Posterior vena cava (tissue), 2 donors: ENCODE data around the gene GLIS2. TPM values are rescaled to one million over a fixed set of nuclear protein-coding genes. Genes with fewer than 3 reads are reported as not detected.

Experiments used
- DNase-seq: peaks from one replicate; pipeline ENCODE4 v3.0.0-alpha.2; 2020; ENCODE audit warnings: low spot score
- intact Hi-C, 2 donors: fragments of 100-400 bp; cut with DNase I; formaldehyde crosslinking; loops; one replicate each; pipeline versions ENCODE4 v1.14.1 to v1.14.2; 2022 to 2023
- total RNA-seq, 2 donors: library from RNA; stranded (reverse); fragmentation: NEBNext Ultra II Directional; extraction: Animal tissue kit (Norgen Biotek cat#: 25700); gene quantifications; one replicate each; pipeline ENCODE4 v1.2.1, GENCODE V29; 2021
- donor health status: DM: yes; HTN: yes; CAD: no.
- donor health status: DM: yes; HTN: yes; CAD: no.

The GLIS2 gene
- total RNA-seq, 2 donors from 2014 or later: 35.6 to 49.0 TPM

DNA sequence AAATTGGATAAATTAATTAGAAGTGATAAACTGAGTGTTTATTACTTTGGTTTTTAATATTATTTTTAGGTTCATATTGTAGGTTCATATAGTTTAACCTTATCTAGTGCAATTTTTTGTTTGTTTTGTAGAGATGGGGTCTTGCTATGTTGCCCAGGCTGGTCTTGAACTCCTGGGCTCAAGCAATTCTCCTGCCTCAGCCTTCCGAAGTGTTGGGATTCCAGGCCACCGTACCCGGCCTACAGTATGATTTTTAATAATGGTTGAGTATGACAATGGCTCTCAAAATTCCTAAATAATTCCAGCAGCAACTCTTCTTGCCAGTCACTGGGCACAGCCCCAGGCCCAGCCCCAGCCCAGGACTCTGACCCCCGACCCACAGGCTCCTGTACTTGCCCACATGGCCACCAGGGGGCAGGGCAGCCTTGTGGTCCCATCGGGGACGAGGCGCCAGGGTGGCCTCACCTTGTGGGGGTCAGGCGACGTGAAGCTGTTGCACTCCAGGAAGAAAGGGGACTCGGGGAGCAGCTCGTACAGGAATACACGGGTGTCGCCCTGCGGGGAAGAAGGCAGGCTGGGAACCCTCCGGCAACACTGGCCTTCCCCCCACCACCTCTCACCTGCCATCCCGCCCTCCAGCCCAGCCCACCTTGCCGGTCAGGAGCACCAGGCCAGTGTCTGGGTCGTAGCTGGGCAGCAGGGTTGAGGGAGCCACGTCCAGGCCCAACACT is 43.1 kb downstream of the GLIS2 start:
- DNase-seq: no peak
- intact Hi-C loops: loop anchor here in 1 of 2 donors (2.0 kb wide), 1 partner anchor 44 kb away; no protein-coding TSS in a partner anchor

DNA sequence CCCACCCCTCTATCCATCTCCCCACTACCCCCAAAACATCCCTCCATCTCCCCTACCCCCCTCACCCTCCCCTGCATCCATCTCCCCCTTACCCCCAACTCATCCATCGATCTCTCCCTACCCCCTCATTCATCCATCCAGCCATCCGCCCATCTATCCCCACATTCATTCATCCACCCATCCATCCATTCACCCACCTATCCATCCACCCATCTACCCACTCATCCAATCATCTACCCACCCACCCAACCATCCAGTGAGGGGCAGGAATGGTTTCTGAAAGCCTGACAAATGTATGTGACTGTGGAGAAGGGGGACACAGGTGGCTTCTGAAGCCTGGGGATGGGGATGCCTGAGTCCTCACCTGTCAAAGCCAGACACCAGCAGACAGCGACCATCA is 44.0 kb downstream of the GLIS2 start:
- DNase-seq: no peak

DNA sequence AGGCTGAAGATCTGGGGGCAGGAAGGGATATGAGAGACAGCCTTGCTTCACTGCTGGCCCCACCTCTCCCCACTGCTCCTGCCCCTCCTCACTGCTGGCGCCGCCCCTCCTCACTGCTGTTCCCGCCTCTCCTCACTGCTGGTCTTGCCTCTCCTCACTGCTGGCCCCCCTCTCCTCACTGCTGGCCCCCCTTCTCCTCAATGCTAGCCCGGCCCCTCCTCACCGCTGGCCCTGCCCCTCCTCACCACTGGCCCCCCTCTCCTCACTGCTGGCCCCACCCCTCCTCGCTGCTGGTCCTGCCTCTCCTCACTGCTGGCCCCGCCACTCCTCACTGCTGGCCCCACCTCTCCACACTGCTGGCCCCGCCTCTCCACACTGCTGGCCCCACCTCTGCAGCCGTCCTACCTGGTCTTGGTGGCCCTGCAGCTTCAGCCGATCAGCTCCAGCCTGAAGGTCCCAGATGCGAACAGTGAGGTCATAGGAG is 44.7 kb downstream of the GLIS2 start:
- intact Hi-C loops: no loop called here
- no peak for DNase-seq

More for the DNA sequence above, 44.0 kb downstream of the GLIS2 start:
- intact Hi-C loops: loop anchor here in 1 of 2 donors (2.0 kb wide), 1 partner anchor 43 kb away; no protein-coding TSS in a partner anchor

DNA sequence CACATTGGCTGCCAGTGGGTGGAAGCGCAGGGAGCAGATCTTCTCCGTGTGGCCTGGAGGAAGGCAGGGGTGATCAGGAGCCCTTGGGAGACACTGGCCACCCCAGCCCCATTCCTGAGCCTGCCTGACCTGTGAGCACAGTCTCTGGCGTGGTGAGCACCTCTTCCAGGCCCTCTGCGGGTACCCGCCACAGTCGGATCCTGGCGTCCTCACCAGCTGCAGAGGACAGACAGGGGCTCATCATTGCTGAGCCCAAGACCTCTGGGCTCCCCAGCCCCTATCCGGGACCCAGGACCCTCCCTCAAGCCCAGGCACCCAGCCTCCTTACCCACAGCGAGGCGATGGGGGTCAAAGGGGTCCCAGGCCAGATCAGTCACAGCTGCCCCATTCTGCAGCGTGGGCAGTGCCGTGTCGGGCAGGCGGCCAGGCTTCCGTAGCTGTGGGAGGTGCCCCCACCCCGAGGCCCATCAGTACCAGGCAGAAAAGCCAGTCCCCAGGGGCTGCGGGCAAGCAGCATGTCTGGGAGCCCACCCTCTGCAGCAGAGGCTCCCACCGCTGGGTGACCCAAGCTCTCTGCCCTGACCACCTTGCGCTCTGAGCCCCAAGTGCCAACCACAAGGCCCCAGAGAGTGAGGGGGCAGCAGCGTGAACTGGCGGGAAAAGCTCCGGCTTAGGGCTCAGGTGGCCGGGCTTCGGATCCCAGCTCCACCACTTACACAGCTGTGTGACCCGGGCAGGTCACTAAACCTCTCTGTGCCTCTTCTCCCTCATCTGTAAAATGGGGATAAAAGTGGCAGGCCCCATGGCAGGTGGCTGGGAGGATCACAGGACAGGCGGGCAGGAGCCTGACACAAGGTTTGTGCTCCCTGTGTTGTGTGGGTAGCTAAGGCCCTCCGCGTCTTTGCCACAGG is 45.4 kb downstream of the GLIS2 start:
- intact Hi-C loops: no loop called here
- DNase-seq: no peak

DNA sequence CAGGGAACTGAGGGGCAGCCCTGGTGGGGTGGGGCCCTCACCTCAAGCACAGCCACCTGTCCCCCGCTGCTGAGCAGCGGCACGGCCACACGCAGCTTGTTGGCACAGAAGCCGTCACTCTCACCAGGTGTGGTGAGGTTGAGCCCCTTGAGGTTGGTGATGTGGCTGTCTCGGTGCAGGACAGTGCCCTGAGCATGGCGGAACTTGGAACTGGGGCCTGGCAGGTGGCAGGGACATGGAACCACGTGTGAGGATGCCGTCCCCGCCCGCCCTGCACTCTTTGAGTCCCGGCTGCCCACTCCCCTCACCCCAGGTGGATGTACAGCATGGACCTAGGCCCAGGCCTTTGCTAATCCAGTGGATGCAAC is 46.1 kb downstream of the GLIS2 start:
- intact Hi-C loops: no loop called here
- no peak for DNase-seq

DNA sequence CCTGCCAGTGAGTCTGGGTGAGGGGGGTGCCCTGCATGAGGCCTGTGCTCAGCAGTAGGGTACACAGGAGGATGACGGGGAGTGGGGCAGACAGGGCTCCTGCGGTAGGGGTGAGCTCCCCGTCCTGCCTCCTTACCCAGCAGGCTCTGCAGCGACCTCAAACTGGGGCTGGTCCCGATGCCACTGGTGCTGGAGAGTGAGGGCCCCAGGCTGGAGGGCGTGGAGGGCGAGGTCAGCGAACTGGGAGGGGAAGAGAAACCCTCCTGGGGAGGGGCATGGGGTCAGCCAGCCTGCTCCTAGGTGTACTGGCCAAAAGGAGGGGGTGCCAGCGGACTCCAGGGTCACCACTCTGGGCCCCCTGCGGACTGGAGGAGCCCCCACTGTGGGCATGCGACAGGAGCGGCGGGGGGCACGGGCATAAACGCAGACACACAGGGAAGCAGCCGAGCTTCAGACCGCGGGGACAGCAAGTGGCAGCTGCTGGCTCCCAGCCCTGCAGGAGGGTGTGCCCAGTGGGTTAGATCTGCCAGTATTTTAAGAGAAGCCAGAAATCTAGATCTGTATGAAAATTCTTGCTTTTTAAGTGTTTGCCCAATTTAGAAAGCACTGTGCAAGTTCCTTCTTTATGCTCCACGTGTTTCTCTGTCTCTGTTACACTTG is 46.7 kb downstream of the GLIS2 start:
- DNase-seq: no peak
- intact Hi-C loops: no loop called here

DNA sequence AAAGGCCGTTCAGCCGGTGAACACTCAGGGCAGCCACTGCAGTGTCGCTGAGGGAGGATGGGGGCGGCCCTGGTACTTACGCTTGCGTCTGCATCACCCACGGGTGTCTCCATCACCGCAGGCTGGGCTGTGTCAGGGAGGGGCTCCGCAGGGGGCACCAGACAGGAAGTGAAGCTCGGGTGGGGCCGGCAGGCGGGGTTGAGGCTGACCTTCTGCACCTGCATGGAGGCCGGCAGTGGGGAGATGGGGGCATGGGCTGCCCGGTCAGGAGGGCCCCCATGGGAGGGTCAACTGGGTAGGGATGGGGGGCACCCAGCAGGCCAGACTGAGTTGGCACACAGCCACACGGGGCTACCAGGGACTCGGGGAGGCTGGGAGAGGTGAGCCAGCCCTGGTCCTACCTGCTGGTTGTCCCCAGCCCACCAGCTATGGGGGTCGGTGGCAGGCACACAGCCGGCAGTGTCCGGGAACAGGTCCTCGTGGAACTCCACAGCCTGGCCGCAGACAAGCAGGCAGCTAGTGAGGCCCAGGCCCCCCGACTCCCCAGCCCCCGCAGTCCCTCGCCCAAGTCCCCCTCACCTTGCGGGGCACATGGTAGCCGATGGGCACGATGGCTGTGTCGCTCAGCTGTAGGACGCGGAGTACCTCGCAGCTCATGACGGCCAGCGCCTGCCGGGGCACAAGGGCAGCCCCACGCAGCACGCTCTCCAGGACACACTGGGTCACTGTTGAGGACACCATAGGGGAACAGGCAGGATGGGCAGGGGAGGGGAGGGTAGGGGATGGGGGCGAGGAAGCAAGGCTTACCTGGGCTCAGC is 48.5 kb downstream of the GLIS2 start:
- intact Hi-C loops: no loop called here
- no peak for DNase-seq

DNA sequence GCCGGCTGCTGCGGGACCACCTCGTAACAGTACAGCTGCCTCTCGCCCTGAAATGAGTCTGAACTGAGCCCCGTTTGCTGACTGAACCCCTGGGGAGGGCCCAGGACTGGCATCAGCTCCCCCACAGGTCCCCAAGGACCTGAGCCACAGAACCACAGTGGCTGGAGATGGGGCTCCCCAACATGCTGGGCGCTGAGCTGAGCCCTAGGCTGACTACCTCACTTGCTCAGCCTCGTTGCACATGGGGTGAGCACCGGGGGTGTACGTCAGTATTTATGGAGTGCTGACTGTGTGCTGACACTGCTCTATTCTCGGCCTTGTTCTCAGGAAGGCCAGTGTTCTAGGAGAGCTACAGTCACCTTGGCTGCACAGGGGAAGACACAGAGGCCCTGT is 49.1 kb downstream of the GLIS2 start:
- intact Hi-C loops: no loop called here
- DNase-seq: no peak

DNA sequence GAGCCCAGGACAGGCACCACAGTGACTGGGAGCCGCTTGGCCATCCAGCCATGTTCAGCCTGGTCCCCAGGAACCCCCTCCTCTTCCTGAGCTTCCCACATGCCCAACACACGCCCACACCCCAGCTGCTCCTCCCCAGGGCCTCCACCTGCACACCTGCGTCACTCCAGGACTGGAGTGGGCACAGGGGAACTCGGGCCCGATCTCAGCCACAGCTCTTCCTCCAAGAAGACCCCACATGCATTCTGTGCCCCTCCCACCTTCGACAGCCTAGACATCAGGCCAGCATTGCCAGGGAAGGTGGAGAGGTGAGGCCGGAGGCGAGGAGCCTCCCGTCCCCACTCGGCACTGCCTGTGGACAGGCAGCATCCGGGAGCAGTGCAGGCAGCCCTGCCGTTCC is 49.7 kb downstream of the GLIS2 start:
- intact Hi-C loops: no loop called here
- DNase-seq: no peak

DNA sequence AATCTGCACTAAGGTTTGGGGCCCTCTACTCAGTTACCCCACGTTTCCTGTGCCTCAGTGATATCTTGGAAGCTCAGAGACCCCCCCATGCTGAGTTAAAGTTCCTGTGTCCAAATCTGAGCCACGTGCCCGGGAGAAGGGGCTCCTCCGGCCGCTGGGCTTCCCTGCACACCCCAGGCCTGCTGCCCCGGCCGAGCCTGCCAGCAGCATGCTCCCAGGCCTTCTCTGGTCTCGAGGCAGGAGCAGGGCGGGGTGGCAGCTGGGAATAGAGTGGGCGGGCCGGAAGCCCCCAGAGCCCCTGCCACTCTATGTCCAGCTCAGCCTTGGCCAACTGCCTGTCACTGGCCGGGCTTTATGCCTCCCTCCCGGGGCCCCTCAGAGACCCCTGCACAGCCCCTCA is 50.1 kb downstream of the GLIS2 start:
- DNase-seq: no peak
- intact Hi-C loops: no loop called here

DNA sequence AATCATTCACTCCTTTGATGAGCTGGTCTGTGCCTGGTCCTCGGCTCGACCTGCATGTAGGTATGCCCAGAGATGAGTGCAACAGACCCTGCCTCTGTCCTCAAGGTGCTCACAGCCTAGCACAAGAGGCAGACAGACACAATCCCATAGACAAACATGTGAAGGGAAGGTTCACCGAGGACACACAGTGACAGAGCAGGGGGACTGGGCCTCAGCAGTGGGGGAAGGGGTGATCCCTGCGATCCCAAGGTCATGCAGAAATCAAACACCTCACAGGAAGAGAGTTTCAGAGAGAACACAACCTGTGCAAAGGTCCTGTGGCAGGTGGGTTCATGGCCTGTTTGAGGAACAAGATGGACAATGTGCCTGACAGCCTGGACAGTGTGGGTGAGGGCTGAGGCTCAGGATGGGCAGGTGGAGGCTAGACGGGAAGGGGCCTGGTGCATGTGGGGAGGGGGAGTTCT is 51.6 kb downstream of the GLIS2 start:
- DNase-seq: no peak
- intact Hi-C loops: no loop called here

DNA sequence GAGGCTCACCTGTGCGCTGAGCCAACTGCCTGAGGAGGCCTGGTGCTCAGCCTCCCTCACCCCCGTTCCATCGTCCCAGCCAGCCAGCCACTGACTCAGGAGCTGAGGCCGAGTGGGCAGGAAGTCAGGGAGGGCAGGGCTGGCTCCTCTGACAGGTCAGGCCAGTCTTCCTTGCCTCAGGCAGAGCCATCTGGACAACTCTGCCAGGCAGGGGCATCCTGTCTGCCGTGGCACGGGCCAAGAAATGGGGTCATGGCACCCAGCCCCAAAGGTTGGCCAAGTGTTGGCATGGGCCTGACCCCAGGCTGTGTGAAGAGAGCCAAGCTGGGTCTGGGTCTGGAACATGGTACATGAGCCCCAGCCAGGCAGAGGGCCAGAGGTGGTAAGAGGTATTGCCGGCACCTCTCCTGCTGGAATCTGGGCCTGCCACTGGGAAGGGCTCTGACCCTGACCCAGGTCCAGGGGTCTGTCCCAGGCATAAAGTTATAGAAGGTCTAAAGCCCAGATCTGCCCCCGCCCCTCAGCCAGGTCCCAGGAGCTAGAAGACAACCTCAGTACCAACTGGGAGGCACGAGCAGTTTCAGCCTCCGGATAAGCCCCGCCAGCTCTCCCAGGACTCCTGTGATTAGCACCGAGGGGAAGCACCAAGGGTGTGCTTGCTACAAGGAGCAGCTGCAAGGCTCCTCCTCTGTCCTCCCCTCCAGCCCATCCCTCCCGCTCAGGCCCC is 53.3 kb downstream of the GLIS2 start:
- DNase-seq: no peak
- intact Hi-C loops: no loop called here

DNA sequence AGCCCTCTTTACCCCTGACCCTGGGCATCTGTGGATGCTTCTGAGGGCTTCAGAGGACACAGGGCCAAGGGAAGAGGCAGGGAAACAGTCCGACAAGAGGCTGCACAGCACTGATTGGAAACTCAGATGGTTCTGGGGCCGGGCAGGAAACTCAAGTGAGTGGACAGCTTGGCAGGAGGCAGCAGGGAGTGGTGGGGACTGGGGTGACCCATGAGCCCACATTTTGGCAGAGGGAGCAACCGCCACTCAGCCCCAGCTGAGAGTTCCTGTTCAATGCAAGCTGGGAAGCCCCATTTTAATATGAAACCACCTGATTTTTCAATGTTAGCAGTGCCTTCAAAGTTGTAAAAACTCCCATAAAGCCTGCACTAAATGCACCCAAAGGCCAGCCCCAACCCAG is 54.3 kb downstream of the GLIS2 start:
- no peak for DNase-seq
- intact Hi-C loops: no loop called here

DNA sequence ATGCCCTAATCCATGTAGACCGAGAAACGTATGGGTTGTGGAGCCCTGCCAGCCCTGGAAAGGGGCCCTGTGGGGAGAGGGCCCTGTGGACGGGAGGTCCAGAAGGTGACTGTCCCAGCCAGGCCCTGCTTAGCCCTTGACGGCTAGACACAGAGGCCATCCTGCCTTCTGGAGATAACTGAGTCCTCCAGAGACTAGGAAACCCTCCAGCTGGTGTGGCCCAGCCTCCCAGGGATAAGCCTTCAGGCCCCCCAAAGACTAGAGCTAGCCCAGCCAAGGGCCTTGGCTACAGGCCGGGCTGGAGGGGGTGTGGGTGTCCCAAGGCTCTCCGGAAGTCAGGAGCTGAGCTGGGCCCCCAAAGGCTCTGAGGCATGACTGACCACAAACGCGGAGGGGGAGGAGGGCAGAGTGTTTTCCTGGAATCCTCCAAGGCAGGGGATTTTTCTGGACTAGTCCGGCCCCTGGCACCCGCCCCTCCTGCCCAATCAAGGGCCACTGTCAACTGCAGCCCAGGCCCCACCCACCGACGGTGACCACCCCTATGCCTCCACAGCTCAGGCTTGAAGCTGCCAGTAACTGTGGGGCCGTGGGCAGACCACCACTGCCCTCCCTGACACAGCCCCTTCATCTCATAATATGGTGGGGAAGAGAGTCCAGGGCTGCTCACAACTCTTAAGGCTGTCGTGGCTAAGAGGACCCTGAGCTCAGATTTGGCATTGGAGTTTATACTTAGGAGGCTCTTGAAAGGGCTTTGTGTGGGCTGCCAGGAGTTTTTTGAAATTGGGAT is 54.9 kb downstream of the GLIS2 start:
- intact Hi-C loops: no loop called here
- peak; percentile 95 for DNase-seq

DNA sequence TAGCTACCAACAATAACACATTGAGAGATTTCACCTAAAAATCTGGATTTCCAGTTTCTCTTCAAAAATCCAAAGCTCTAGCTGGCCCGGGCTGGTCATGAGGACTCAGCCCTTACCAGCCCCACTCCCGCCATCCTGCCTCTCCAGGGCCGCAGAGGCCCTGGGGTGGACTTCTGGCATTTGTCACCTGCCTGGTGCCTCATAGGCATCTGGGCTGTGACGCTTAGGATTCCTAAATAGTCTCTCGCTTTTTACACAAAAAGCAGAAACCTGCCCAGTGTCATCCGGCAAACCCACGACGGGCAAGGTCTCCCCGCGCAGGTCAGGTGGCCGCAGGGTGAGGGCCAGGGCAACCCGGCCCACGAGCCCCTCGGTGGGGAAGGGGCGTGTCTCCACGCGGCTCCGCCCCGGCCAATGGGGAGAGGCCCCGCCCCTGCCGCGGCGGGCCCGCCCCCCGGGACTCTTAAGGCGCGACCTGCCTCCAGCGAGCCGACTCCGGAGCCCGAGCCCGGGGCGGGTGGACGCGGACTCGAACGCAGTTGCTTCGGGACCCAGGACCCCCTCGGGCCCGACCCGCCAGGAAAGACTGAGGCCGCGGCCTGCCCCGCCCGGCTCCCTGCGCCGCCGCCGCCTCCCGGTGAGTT is 55.6 kb downstream of the GLIS2 start, which contains the start of gene VASN:
VASN (plus strand) TSS at position 492 of the 644 bp plus-strand sequence. CDS start 9,030 bp downstream, outside the sequence.
- intact Hi-C loops: no loop called here
- DNase-seq: peak; percentile 95

DNA sequence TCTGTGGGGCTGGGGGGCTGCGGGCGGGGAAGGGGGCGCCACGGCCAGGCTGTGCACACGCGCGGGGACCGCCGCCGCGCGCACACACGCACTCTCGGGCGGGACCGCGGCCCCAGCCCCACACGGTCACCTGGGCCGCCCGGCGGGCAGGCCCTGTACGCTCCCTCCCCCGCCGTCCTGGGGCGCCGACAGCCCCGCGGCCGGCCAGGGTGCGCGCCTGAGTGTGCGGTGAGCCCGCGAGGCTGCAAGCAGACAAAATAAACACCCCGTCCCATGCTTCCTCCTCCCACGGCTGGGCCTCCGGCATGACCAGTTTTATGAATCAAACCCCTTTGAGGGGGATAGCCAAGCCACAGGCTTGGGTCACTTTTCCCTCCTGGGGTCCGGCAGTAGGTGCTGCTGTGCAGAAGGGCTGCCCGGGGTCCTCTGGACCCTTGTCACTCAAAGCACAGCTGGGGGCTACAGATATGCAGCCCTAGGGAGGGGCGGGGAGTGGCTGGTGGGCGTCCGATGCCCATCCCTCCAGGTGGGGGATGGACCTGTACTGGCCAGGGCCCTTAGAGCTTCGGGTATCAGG is 56.2 kb downstream of the GLIS2 start:
- intact Hi-C loops: no loop called here
- no peak for DNase-seq
